Activated CD8-positive, alpha-beta T cell treated with anti-CD3 and anti-CD28 coated beads, Interleukin-2, amount 10 ng/mL, durations not matched to agents 7 days and 5 days (primary cell): ENCODE results near the gene RPS6KL1. TPM values are rescaled to one million over a fixed set of nuclear protein-coding genes. Genes with fewer than 3 reads are reported as not detected.

Source experiments
- ATAC-seq: fragments of 150-1000 bp; cut with Tn5 transposase; one replicate; pipeline ENCODE4 v1.10.0; 2021; ENCODE audit warnings: moderate library complexity
- CTCF ChIA-PET: fragments of 350-600 bp; sonication (Branson Sonifier 250); formaldehyde crosslinking; loops from one replicate; lab custom pipeline; 2021; ENCODE audit warnings: antibody characterized with exemption; lab: Charles Lee
- POLR2A ChIA-PET: fragments of 350-600 bp; sonication (Branson Sonifier 250); formaldehyde crosslinking; loops from one replicate; lab custom pipeline; 2021; ENCODE audit warnings: antibody characterized with exemption; lab: Charles Lee
- DNase-seq: peaks from one replicate; pipeline ENCODE4 v3.0.0-alpha.2; 2020
- H3K27ac Mint-ChIP-seq: one replicate; pipeline ENCODE4 v1.8.0; 2021; ENCODE audit warnings: mild to moderate bottlenecking, mixed read lengths
- H3K27me3 Mint-ChIP-seq: one replicate; pipeline ENCODE4 v1.8.0; 2021; ENCODE audit warnings: low read depth, mixed read lengths
- H3K36me3 Mint-ChIP-seq: one replicate; pipeline ENCODE4 v1.8.0; 2021; ENCODE audit warnings: low read depth, mixed read lengths
- H3K4me1 Mint-ChIP-seq: one replicate; pipeline ENCODE4 v1.8.0; 2021; ENCODE audit warnings: low read depth, mixed read lengths
- H3K4me3 Mint-ChIP-seq: one replicate; pipeline ENCODE4 v1.8.0; 2021; ENCODE audit warnings: mild to moderate bottlenecking, mixed read lengths
- H3K9me3 Mint-ChIP-seq: one replicate; pipeline ENCODE4 v1.8.0; 2022; ENCODE audit warnings: mixed read lengths; ENCODE audit not compliant: insufficient read depth
- total RNA-seq, 2 experiments: library from RNA; stranded (reverse); gene quantifications; one replicate each; pipeline ENCODE4 v1.2.3, GENCODE V29; 2021

RPS6KL1 gene
- total RNA-seq, 2 experiments from 2014 or later = 4.3 to 5.2 TPM

DNA sequence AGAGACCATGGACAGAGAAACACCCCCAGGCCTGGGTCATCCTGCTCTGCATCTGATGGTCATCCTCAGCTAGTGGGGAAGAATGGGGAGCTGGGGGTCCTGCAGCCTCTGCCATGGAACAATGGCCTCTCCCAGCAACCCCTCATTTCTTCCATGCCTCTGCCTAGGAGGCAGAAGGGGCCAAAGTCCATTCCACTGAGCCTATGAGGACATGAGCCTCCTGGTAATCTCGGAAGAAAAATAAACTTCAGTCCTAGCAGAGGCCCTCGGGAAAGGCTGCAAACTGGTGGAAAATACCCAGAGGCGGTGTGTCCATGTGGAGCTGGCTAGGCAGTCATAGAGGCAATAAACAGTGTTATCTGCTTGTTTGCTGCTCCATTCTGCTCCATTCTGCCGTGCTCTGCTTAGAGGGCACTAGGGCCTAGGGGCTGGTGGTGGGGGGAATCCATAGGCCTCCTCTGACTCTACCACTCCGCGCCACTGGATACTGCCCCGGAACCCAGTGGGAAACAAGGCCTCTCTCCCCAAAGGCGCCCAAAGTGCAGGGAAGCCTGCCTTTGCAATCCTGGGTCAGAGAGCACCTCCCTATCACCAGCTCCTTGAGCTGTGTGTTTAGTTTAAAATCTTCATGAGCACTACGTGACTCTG lies 27.9 kb upstream of the RPS6KL1 start:
- H3K4me3 Mint-ChIP-seq = no peak overlapping the region
- CTCF ChIA-PET = no interaction called here
- H3K27me3 Mint-ChIP-seq = peaks cover under 1% of the 10 kb centered on the region
- H3K4me1 Mint-ChIP-seq = peaks cover 13% of the 10 kb centered on the region
- H3K36me3 Mint-ChIP-seq = no peaks in the 10 kb centered on the region
- H3K27ac Mint-ChIP-seq = no peak overlapping the region
- POLR2A ChIA-PET = no interaction called here
- ATAC-seq = no peak
- no peak for DNase-seq
- no peaks in the 10 kb centered on the region for H3K9me3 Mint-ChIP-seq

DNA sequence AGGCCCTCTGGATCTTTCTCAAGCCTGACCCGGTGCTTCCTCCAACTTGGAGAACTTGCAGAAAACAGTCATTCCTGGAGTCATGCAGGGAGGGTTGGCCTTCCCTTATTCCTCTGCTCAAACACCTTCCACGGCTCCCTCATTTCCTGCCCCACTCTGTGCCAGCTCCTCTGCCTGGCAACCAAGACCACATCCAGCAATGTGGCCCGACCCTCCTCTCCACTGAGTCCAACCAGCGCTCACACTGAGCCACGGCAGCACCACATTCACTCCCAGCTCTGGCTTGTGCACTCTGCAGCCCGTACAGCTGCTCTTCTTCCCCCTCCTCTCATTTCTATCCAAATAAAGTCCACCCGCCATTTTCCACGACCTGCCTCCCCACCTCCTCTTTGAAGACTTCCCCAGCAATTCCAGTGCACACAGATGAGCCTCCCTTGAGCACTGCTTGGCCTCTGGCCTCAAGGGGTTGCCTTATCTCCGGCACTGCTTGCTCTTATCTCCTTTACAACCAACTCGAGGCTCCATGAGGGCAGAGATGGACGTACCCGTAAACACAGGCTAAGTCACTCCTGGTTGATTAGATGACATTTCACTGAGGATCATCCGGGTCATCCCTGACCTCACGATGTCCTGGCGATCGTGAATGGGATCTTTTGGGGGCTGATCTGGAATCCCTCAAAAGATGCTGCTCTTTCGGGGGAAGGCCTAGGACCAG lies 27.0 kb upstream of the RPS6KL1 start:
- H3K4me1 Mint-ChIP-seq = peaks cover 13% of the 10 kb centered on the region
- H3K27ac Mint-ChIP-seq = no peak overlapping the region
- CTCF ChIA-PET = interaction anchor here (0.5 to 5.7 kb wide), 4 partner anchors 53 to 892 kb away, joined by 3 to 57 read pairs (median 6); partner anchors contain the start of gene EIF2B2
- POLR2A ChIA-PET = interaction anchor here (1.1 kb wide), 1 partner anchor 10 kb away, joined by 5 read pairs; no protein-coding TSS in a partner anchor
- H3K27me3 Mint-ChIP-seq = no peaks in the 10 kb centered on the region
- DNase-seq = no peak
- no peak overlapping the region for H3K4me3 Mint-ChIP-seq
- H3K36me3 Mint-ChIP-seq = no peaks in the 10 kb centered on the region
- no peaks in the 10 kb centered on the region for H3K9me3 Mint-ChIP-seq
- ATAC-seq = no peak

DNA sequence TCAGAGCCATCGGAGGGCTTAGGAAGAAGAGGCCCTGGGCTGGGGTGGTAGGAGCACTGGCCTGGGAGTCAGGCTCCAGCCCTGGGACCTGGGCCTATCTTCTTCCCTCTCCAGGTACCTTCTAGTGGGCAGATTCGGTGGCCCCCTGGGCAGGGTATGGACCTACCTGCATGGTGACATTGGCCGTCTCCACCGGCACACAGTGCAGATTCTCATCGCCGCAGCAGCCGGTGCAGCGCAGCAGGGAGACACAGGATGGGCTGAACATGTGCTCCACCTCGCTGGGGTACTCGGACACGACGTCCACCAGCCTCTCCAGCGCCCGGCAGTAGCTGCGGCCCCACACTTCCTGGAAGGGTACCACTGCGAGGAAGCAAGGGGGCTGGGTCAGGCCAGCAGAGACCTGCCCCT lies 26.1 kb upstream of the RPS6KL1 start:
- Mint-ChIP-seq H3K4me3 (no peak overlapping the region), H3K9me3 (no peaks in the 10 kb centered on the region), H3K4me1 (peaks cover 7% of the 10 kb centered on the region), H3K27ac (no peak overlapping the region), H3K27me3 (no peaks in the 10 kb centered on the region), H3K36me3 (no peaks in the 10 kb centered on the region)
- CTCF ChIA-PET = interaction anchor here (0.5 to 5.7 kb wide), 4 partner anchors 54 to 891 kb away, joined by 3 to 57 read pairs (median 6); partner anchors contain the start of gene EIF2B2
- ATAC-seq = no peak
- POLR2A ChIA-PET = interaction anchor here (1.1 kb wide), 1 partner anchor 9 kb away, joined by 5 read pairs; no protein-coding TSS in a partner anchor
- DNase-seq = no peak

DNA sequence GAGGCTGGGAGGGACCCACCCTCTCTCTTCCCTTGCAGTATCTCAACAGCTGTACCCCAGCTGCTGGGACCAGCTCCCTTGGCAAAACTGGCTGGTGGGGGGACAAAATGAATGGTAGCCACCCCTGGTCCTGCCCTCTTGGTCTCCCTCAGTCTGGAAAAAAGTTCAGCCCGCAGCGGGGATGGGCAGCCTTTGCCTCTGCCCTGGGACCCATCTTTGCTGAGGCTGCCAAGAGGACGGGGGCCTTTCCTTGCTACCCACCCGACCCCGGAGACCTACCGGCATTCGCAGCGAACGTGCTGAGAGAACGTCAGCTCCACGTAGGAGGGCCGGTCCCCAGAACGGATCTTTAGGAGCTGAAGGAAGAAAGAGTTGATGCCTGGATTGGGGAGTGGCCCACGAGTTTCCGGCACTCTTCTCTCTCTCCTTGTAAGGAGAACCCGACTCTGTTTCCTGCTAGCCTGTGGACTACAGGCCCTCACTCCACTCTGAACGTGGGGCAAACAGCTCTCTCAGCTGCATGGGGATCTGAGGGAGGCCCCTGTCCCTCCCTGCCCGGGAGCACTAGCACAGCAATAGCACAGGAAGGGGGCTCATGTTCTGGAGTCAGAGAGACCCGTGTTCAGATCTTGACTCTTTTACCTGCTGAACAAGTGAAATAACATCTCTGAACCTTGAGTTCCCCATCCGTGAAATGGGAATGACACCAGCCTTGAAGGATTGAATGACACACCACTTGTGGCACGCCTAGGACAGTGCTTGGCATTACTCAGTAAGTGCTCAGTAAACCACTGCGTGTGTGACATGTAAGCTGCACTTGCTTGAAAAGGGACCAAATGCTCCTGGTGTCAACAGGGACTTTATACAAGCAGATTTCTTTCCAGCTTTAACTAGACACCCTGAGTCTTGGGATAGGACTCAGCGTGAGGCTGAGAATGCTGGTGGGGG lies 25.4 kb upstream of the RPS6KL1 start:
- DNase-seq (no peak), ATAC-seq (no peak)
- Mint-ChIP-seq H3K4me3 (no peak overlapping the region), H3K36me3 (no peaks in the 10 kb centered on the region), H3K4me1 (peaks cover 7% of the 10 kb centered on the region), H3K27me3 (no peaks in the 10 kb centered on the region), H3K9me3 (no peaks in the 10 kb centered on the region), H3K27ac (no peak overlapping the region)
- CTCF ChIA-PET = interaction anchor here (0.7 to 5.7 kb wide), 4 partner anchors 13 to 140 kb away, joined by 3 to 57 read pairs (median 7); partner anchors contain the start of gene EIF2B2
- POLR2A ChIA-PET = no interaction called here

DNA sequence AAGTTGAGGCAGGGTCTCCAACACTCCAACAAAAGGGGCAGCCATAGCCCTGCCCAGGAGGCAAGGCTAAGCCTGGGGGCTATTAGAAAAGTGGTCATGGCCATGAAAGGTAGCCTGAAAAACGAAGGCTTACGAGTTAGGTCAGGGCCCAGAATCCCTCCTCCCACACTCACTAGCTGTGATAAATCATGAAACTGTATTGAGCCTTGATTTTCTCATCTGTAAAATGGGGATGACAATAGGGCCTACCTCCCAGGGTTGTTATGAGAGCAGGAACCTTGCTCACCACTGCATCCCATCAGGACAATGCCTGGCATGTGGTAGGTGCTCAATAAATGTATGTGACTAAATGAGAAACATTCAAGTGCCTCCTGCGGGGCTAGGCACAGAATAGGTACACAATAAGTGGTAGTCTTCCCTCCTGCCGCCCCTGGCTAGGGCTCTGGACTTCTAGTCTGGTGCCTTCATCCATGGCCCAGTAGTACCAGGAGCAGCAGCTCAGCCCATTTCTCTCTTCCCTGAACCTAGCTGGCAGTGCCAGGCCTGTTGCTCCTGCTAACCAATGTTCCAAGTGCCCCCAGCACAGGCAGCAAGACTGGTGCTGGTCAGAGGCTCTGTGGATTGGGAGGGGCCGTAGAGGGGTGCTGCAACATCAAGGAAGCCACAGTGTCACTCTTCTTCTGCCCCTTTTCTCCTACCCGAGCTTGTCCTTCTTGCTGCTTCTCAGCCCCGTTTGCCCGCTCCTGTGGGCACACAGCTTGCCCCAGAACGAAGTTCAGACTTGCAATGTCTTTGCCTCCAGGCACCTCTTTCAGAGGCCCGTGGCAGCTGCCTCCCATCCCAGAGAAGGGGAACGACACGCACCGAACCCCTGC lies 24.5 kb upstream of the RPS6KL1 start:
- DNase-seq (no peak), ATAC-seq (no peak)
- Mint-ChIP-seq H3K9me3 (no peaks in the 10 kb centered on the region), H3K4me1 (peaks cover 16% of the 10 kb centered on the region), H3K4me3 (no peak overlapping the region), H3K27me3 (no peaks in the 10 kb centered on the region), H3K36me3 (no peaks in the 10 kb centered on the region), H3K27ac (no peak overlapping the region)
- POLR2A ChIA-PET = no interaction called here
- CTCF ChIA-PET = interaction anchor here (0.6 to 5.7 kb wide), 11 partner anchors 12 to 141 kb away, joined by 3 to 57 read pairs (median 4); partner anchors contain the start of genes ACYP1 and EIF2B2

DNA sequence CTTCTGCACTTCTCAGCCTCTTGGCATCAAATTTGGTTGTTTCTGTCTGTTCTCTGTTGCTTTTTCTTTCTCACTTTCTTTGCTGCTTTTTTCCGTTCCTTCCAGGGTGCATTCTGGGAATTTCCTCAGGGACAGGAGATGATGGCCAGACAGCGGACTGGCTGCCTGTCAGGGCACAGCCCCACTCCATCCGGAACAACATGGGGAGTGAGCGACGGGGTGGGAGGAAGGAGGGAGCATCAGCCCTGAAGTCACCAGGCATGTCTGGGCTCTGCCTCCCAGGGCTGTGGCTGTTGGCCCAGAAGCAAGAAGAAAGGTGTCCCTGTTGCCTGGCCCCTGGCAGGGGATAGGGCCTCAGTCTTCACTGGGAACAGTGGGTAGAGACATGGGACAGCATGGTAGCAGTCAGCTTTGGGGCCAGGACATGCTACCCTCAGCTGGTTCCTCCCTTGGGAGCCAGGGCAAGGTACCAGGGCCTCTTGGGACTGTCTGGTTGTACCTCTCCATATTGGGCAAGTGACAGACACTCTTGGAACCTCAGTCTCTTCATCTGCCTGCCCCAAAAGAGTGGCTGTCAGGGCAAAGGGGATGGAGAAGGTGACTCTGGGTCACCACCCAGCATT lies 23.7 kb upstream of the RPS6KL1 start:
- ATAC-seq (no peak), DNase-seq (no peak)
- Mint-ChIP-seq H3K9me3 (no peaks in the 10 kb centered on the region), H3K27me3 (no peaks in the 10 kb centered on the region), H3K4me3 (no peak overlapping the region), H3K36me3 (no peaks in the 10 kb centered on the region), H3K4me1 (peaks cover 24% of the 10 kb centered on the region), H3K27ac (peak overlapping the region; percentile 71)
- POLR2A ChIA-PET = no interaction called here
- CTCF ChIA-PET = interaction anchor here (0.6 to 5.7 kb wide), 26 partner anchors 10 to 179 kb away, joined by 3 to 57 read pairs (median 4); partner anchors contain the start of genes ACYP1, NEK9, PROX2 and ZC2HC1C

DNA sequence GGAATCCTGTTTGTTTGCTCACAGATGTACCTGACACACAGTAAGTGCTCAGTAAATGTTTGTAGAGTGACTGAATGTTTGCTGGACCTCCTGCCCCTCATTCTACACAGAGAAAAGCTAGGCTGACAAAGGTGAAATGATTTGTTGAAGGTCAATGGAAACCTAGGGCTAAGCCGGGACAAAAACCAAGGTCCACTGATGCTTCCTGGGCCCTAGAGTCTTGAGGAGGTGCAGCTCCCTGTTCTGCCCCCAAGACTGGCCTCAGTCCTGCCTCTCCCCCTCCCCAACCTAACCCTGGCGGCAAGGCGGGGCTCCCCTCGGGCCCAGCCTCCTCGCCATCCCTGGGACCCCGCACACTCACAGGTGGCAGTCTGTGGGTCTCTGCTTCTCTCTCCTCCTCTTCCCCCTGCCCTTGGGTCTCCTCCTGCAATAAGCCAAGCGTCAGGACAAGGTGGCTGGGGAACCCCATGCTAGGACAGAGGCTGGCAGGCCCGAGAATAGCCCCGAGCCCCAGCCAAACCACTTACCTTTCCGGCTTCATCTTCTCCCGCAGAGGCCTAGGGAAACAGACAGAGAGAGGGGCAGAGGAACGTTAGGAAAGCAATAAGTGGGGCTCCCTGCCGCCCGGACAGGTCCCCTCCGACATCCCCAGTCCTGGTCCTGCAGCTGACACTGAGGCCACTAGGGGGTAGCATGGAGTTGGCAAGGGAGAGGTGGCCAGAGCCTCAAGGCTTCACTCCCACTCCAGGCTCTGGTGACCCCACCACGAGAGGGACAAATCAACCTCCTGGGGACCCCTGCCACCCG lies 23.0 kb upstream of the RPS6KL1 start:
- H3K4me3 Mint-ChIP-seq = no peak overlapping the region
- ChIA-PET CTCF (interaction anchor here (0.6 to 5.7 kb wide), 39 partner anchors 9 to 180 kb away, joined by 3 to 57 read pairs (median 4); partner anchors contain the start of genes NEK9, PGF, PROX2 and ZC2HC1C), POLR2A (no interaction called here)
- ATAC-seq (peak; percentile 75), DNase-seq (peak; percentile 86)
- no peaks in the 10 kb centered on the region for H3K36me3 Mint-ChIP-seq
- no peaks in the 10 kb centered on the region for H3K27me3 Mint-ChIP-seq
- peaks cover 31% of the 10 kb centered on the region for H3K4me1 Mint-ChIP-seq
- H3K9me3 Mint-ChIP-seq = no peaks in the 10 kb centered on the region
- H3K27ac Mint-ChIP-seq = peak overlapping the region; percentile 68

DNA sequence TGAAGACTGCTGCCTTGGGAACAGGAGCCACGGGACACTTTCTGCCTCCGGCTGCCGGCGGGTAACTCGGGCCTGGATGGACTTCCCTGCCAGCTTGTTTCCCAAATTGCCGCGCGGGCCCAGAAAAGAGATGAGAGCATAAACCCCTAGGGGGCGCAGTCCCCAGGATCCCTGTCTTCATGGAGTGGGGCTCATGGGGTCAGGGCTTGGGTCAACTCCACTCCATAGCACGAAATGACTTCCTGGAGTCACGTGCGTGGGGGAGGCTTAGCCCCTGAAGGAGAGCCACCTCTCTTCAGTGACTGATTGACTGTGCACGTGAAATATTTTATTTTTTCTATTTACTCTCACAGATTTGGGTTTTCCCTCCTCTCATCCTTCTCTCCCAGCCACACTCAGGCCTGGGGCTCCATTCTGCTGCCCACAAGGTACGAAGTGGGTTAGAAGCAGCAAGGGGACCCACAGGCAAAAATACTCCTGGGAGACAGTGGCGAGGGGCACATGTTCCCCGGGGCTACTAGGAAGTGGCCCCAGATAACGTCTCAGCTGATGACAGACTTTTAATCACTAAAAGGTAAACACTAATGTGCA lies 22.3 kb upstream of the RPS6KL1 start:
- POLR2A ChIA-PET = no interaction called here
- CTCF ChIA-PET = interaction anchor here (0.7 to 5.8 kb wide), 42 partner anchors 9 to 181 kb away, joined by 3 to 57 read pairs (median 4); partner anchors contain the start of genes ACYP1, NEK9, PGF and PROX2
- Mint-ChIP-seq H3K4me3 (no peak overlapping the region), H3K4me1 (peaks cover 35% of the 10 kb centered on the region), H3K36me3 (no peaks in the 10 kb centered on the region), H3K9me3 (no peaks in the 10 kb centered on the region), H3K27me3 (no peaks in the 10 kb centered on the region), H3K27ac (no peak overlapping the region)
- DNase-seq (peak; percentile 51), ATAC-seq (no peak)

DNA sequence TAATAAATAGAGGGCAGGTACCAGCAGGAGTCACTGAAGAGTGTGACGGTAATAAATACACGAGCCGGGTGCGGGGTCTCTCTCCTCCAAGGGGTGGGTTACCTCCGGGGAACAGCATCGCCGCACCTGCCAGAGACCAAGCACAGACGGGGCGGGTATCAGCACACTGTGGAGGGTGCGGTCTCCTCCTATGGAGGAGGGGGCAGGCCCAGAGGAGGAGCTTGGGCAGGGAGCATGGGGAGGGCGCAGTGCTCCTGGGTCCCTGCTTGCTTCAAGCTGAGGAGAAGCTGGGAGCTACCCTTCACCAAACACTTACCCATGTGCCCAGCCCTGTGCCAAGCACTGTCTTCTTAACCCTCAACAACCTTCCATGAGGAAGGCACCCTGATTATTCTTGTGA lies 19.5 kb upstream of the RPS6KL1 start:
- H3K4me1 Mint-ChIP-seq = peaks cover 47% of the 10 kb centered on the region
- H3K27ac Mint-ChIP-seq = peak overlapping the region; percentile 73
- DNase-seq (no peak), ATAC-seq (no peak)
- ChIA-PET CTCF (interaction anchor here (0.5 to 5.8 kb wide), 4 partner anchors 82 to 262 kb away, joined by 3 to 23 read pairs (median 11); partner anchors contain the start of gene MLH3), POLR2A (interaction anchor here (0.9 kb wide), 1 partner anchor 184 kb away, joined by 3 read pairs; no protein-coding TSS in a partner anchor)
- H3K9me3 Mint-ChIP-seq = no peaks in the 10 kb centered on the region
- no peaks in the 10 kb centered on the region for H3K36me3 Mint-ChIP-seq
- H3K27me3 Mint-ChIP-seq = no peaks in the 10 kb centered on the region
- peak overlapping the region; percentile 70 for H3K4me3 Mint-ChIP-seq
